Astrocyte of the cerebellum (primary cell): ENCODE measurements around the gene SRF.

Source experiments
- DNase-seq: peaks from one replicate; pipeline ENCODE4 v3.0.0-alpha.2; 2011; ENCODE audit warnings: low read depth
- H3K4me3 ChIP-seq: 2 replicates; pipeline ENCODE4 v1.5.1; 2011; ENCODE audit warnings: mild to moderate bottlenecking, low read depth, low read length, moderate library complexity
- in situ Hi-C: cut with HindIII; loops from 2 replicates; pipeline ENCODE4 v1.10.0; 2017; ENCODE audit warnings: low sequenced_read_pairs
- TF ChIP-seq, protein P1 (sequence below): IDR thresholded peaks from 2 replicates; pipeline ENCODE4 v1.5.1; 2012; ENCODE audit warnings: low read length, low read depth, moderate library complexity, mild to moderate bottlenecking; ENCODE audit errors: missing control alignments

Gene SRF

GRCh38 chr6:43187821-43188220 lies 16.8 kb downstream of the SRF start:
- DNase-seq = no peak
- in situ Hi-C loops = no loop called here

GRCh38 chr6:43188426-43188825 lies 17.4 kb downstream of the SRF start:
- H3K4me3 ChIP-seq = no peak overlapping the region
- in situ Hi-C loops = no loop called here
- TF ChIP-seq, protein P1, sequence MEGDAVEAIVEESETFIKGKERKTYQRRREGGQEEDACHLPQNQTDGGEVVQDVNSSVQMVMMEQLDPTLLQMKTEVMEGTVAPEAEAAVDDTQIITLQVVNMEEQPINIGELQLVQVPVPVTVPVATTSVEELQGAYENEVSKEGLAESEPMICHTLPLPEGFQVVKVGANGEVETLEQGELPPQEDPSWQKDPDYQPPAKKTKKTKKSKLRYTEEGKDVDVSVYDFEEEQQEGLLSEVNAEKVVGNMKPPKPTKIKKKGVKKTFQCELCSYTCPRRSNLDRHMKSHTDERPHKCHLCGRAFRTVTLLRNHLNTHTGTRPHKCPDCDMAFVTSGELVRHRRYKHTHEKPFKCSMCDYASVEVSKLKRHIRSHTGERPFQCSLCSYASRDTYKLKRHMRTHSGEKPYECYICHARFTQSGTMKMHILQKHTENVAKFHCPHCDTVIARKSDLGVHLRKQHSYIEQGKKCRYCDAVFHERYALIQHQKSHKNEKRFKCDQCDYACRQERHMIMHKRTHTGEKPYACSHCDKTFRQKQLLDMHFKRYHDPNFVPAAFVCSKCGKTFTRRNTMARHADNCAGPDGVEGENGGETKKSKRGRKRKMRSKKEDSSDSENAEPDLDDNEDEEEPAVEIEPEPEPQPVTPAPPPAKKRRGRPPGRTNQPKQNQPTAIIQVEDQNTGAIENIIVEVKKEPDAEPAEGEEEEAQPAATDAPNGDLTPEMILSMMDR = no peak

More at GRCh38 chr6:43187821-43188220, 16.8 kb downstream of the SRF start:
- TF ChIP-seq, protein P1 = no peak
- no peak overlapping the region for H3K4me3 ChIP-seq

GRCh38 chr6:43189776-43190304 lies 18.8 kb downstream of the SRF start:
- in situ Hi-C loops = no loop called here
- no peak overlapping the region for H3K4me3 ChIP-seq
- DNase-seq = no peak
- TF ChIP-seq, protein P1 = no peak

More at GRCh38 chr6:43188426-43188825, 17.4 kb downstream of the SRF start:
- no peak for DNase-seq

DNA sequence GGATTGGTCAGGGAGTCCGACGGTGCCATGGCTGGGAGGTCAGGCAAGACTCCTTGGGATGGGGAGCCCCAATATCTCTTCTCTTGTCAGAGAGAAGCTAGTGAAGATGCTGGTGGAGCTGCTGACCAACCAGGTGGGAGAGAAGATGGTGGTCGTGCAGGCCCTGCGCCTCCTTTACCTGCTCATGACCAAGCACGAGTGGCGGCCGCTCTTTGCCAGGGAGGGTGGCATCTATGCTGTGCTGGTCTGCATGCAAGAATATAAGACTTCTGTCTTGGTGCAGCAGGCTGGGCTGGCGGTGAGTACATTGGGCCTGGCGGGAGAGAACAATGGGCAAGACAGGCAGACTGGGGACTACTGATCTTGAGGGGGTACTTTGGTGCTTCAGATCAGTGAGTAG lies 21.8 kb downstream of the SRF start:
- in situ Hi-C loops = no loop called here
- no peak overlapping the region for H3K4me3 ChIP-seq
- TF ChIP-seq, protein P1 = no peak
- DNase-seq = no peak

- no peak for DNase-seq
- in situ Hi-C loops = no loop called here
- no peak overlapping the region for H3K4me3 ChIP-seq
- TF ChIP-seq, protein P1 = no peak
Measured at GRCh38 chr6:43193929-43194328, 22.9 kb downstream of the SRF start.

- no peak overlapping the region for H3K4me3 ChIP-seq
- TF ChIP-seq, protein P1 = no peak
- DNase-seq = no peak
- in situ Hi-C loops = loop anchor here (5.0 kb wide), 1 partner anchor 106 kb away; no protein-coding TSS in a partner anchor
Measured at GRCh38 chr6:43196337-43196736, 25.3 kb downstream of the SRF start.
